ENCODE results near the gene AJM1. TPM values are rescaled to one million over a fixed set of nuclear protein-coding genes. Genes with fewer than 3 reads are reported as not detected.
"Not testable (repeated sequence)": the region's sequence is repeated elsewhere in the genome, so short reads cannot be mapped to it uniquely, and the experiment has no call there.

AJM1 gene
- total RNA-seq, result 1.1 TPM

DNA sequence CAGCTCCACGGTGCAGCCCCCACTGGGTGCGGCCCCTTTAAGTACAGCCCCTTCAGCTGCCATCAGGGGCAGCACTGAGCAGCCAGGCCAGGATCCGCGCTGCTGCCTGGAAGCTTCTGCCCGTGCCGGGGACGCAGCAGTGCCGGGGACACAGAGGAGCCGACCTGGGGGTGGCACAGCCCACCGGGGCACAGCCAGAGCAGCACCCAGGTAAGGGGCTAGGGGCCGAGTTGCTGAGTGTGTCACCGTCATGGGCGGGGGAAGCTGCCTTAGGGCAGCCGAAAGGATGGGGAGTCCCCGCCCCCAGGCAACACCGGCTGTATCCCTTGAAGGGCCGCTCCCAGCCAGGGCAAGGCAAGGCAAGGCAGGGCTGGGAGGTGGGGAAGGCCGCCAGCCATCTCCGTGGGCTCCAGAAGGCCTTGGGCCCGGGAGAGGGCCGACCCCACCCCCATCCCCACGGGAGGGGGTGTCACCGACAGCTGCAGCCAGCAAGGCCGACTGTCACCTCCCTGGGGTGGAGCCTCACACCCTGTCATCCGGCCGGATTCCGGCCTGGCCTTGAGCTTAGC is at the start of gene AJM1:
Gene AJM1 (plus strand): TSS at position 99 of the 569 bp plus-strand sequence. CDS start 1,937 bp downstream, outside the sequence.
- peak; percentile 64 for ATAC-seq

- ATAC-seq, result no peak
Observed at GRCh38 chr9:136793086-136793946, 49.0 kb upstream of the AJM1 start.

DNA sequence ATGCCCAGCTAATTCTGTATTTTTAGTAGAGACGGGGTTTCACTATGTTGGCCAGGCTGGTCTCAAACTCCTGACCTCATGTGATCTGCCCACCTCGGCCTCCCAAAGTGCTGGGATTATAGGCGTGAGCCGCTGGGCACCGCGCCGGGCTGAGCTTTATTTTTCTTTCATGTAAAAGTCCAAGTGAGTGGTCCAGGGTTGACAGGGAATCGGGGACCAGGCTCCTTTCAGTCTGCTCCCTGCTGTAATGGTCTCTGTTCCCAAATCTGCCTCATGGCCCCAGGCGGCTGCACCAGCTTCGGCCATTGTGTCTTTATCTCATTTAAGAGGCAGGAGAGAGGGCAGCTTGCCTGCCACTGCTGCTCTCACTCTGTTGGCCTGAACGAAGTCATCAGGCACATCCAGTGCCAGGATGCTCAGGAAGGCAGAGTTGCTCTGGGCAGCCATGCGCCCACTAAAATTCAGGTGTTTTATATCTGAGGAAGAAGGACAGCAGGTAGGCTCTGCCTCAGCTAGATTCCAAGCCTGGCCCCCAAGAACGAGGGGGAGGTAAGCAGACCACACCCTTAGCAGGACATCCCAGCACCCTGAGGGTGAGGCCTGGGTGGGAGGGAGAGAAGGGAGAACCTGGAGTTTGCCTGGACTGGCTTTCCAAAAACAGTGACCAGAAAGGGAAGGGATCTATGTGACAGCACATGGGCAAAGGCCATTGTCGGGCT is 47.8 kb upstream of the AJM1 start:
- ATAC-seq, result no peak

- no peak for ATAC-seq
Observed at GRCh38 chr9:136795000-136795348, 47.3 kb upstream of the AJM1 start.

- ATAC-seq, result no peak
Observed at GRCh38 chr9:136796238-136796774, 46.0 kb upstream of the AJM1 start, which contains the start of gene CCDC183. Gene CCDC183 (plus strand): TSS chr9:136796338. CDS start chr9:136796398, 60 bp downstream.

GRCh38 chr9:136796775-136797347 is 45.4 kb upstream of the AJM1 start:
- ATAC-seq, result not testable (repeated sequence)

GRCh38 chr9:136798708-136799078 is 43.6 kb upstream of the AJM1 start:
- ATAC-seq, result peak; percentile 0

DNA sequence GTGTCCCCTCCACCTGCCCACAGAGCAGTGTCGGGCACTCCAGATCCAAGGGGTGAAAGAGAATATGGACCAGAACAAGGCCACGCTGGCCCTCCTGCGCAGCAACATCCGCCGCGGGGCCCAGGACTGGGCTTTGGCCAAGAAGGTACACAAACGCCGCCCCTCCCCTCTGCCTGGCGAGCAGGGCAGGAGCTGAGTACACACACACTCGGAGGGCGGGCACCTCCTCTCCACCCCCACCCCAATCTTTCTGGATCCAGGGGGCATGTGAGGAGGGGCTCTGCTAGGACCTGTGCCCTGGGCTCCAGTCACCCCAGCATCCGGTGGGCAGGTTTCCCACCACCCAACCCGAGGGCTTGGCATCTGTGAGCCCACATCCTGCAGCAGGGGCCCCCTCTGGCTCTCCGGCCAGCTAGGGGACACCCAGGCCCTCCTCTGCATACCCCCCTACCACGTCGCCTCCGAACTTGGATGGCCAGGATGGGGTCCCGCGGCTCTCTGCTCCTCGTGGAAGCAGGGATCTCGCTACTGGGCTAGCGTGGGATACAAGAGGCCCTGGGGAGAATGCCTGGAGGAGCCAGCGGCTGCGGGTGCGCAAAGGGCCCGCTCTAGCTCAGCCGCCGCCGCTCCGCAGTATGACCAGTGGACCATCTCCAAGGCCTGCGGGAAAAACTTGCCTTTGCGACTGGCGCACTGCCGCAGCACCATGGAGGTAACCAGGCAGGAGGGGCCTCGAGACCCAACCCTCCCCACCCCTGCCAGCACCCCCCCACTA is 43.0 kb upstream of the AJM1 start:
- peak; percentile 3 for ATAC-seq

DNA sequence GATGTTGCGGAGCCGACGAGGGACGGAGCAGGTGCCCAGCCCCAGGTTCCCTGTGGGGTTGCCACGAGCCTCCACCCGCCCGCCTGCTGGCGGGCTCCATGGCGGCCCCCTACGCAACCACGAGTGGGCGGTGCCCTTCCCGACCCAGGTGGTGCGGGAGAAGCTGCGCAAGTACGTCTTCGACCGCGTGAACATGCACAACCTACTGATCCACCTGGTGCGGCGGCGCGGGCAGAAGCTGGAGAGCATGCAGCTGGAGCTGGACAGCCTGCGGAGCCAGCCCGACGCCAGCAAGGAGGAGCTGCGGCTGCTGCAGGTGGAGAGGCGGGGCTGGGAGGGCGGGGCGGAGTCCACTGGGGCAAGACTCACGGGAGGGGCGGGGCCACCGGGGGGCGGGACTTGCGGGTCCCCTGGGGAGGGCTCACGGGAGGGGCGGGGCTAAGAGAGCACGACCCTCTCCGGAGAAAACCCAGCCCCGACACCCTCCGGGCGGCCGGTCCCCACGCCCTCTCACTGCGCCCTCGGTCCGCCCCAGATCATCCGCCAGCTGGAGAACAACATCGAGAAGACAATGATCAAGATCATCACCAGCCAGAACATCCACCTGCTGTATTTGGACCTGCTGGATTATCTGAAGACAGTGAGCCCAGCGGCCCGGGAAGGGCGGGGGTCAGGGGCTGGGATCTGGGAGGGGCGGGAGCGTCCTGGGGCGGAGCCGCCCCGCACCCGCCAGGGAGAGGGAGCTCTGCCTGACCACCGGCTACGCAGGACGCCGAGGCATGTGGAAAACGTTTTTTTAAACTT is 42.2 kb upstream of the AJM1 start:
- peak; percentile 71 for ATAC-seq

GRCh38 chr9:136802321-136802720 is 40.0 kb upstream of the AJM1 start:
- ATAC-seq, result no peak

DNA sequence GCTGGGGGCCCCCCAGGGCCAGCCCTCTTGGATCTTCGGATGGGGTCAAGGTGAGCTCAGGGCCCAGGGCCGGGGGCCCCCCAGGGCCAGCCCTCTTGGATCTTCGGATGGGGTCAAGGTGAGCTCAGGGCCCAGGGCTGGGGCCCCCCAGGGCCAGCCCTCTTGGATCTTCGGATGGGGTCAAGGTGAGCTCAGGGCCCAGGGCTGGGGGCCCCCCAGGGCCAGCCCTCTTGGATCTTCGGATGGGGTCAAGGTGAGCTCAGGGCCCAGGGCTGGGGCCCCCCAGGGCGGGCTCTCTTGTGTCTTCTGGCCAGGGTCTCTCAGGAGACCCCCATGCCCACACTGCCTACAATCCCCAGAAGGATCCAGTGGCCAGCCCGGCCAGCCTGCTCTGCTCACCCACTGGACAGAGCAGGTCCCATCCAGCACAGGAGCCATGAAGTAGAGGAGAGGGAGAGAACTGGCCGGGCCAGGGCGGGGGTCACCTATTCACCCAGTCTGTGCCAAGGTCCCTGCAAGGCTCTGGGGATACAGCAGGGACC is 39.2 kb upstream of the AJM1 start:
- not testable (repeated sequence) for ATAC-seq

GRCh38 chr9:136803551-136804508 is 38.4 kb upstream of the AJM1 start:
- no peak for ATAC-seq

- ATAC-seq, result no peak
Observed at GRCh38 chr9:136804509-136805206, 37.6 kb upstream of the AJM1 start.

GRCh38 chr9:136805207-136805740 is 37.0 kb upstream of the AJM1 start:
- ATAC-seq, result no peak

DNA sequence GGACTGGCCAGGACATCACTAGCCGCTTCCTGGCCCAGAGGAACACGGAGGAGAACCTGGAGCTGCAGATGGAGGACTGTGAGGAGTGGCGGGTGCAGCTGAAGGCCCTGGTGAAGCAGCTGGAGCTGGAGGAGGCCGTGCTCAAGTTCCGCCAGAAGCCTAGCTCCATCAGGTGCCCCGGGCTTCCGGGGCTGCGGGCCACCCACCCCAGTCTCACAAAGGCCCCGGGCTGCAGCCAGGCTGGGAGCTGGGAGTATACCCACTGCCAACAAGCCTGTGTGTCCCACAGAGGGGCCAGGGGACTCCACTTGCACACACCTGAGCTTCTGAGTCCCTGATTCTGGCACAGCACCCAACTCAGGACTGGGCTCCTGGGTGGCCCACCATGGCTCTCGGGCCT is 36.2 kb upstream of the AJM1 start:
- ATAC-seq, result no peak

DNA sequence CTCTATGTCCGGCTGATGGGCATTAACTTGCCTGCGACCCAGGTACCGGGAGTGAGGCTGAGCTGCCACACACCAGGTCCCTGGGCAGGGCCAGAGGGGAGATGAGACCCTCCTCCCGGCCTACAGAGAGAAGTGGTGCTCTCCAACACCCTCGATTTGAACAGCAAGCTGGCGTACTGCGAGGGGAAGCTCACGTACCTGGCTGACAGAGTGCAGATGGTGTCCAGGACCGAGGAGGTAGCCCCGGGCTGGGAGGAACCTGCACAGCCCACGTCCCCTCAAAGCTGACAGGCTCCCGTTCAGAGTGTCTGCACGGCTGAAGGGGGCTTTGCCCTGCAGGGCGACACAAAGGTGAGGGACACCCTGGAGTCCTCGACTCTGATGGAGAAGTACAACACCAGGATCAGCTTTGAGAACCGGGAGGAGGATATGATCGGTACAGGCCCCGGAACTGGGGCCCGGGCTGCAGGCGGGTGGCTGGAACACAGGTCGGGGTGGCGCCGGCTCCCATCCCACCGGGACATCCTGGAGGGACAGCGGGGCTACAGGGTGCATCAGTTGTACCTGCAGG is 35.6 kb upstream of the AJM1 start:
- ATAC-seq, result peak; percentile 2

DNA sequence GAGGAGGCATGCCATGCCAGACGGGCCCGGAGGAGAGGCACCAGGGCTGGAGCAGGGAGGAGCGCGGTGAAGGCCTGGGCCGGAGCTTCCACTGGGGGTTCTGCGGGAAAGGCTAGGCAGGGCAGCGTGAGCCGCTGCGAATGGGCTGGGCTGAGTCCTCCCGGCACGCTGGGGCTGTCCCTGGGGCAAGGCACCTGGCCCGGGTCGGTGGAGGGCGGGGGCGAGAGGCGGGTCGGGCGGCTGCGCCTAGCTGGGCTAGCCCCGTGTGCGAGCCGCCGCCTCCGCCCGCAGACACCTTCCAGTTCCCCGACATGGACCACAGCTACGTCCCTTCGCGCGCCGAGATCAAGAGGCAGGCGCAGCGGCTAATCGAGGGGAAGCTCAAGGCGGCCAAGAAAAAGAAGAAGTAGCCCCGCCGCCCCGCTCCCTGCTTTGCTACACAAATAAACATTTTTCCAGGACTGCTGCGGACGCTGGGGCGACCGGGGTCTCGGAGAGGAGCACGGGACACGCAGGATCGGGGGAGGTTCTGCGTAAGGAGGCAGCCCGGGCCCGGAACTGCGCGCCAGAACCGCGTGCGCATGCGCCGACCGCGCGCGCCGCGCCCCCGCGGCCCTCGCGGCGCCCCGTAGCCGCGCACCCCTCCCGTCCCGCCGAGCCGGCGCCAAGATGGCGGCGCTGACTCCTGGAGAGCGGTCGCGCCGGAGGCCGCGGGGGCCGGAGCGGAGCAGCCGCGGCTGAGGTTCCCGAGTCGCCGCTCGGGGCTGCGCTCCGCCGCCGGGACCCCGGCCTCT is 34.8 kb upstream of the AJM1 start, which contains the start of gene RABL6:
Gene RABL6 (plus strand): TSS at position 668 of the 794 bp plus-strand sequence. CDS start 249 bp downstream, outside the sequence.
- ATAC-seq, result peak; percentile 76
